ENCODE results near the gene NOL4L.

Gene NOL4L

GRCh38 chr20:32539026-32539816 lies 45.9 kb downstream of the NOL4L start:
- H3K36me3 ChIP-seq (ENCODE audit: insufficient read depth, low read length) = no peaks in the 10 kb centered on the region
- peaks cover 8% of the 10 kb centered on the region for H3K4me1 ChIP-seq (ENCODE audit: insufficient read depth, low read length)
- no peak overlapping the region for H3K9ac ChIP-seq (ENCODE audit: low read length)

GRCh38 chr20:32538526-32538939 lies 46.6 kb downstream of the NOL4L start:
- no peak overlapping the region for H3K4me3 ChIP-seq (ENCODE audit: low read depth in 1 of 2, low read length in 2 of 2)
- H3K27ac ChIP-seq (ENCODE audit: low read depth, low read length) = no peak overlapping the region
- H3K9ac ChIP-seq (ENCODE audit: low read length) = no peak overlapping the region

More at GRCh38 chr20:32539026-32539816, 45.9 kb downstream of the NOL4L start:
- Histone ChIP-seq H3K4me3 (ENCODE audit: low read depth in 1 of 2, low read length in 2 of 2) (no peak overlapping the region), H3K27me3 (ENCODE audit: control insufficient read depth in 1 of 2, insufficient read depth in 2 of 2, low read length in 2 of 2) (no peaks in the 10 kb centered on the region), H3K9me3 (ENCODE audit: low read length) (no peaks in the 10 kb centered on the region), H3K27ac (ENCODE audit: low read depth, low read length) (no peak overlapping the region)

GRCh38 chr20:32537657-32538525 lies 47.2 kb downstream of the NOL4L start:
- Histone ChIP-seq H3K4me3 (ENCODE audit: low read depth in 1 of 2, low read length in 2 of 2) (no peak overlapping the region), H3K9ac (ENCODE audit: low read length) (no peak overlapping the region), H3K36me3 (ENCODE audit: insufficient read depth, low read length) (no peaks in the 10 kb centered on the region), H3K4me1 (ENCODE audit: insufficient read depth, low read length) (peaks cover 8% of the 10 kb centered on the region), H3K27ac (ENCODE audit: low read depth, low read length) (no peak overlapping the region), H3K9me3 (ENCODE audit: low read length) (no peaks in the 10 kb centered on the region), H3K27me3 (ENCODE audit: control insufficient read depth in 1 of 2, insufficient read depth in 2 of 2, low read length in 2 of 2) (no peaks in the 10 kb centered on the region)

More at GRCh38 chr20:32538526-32538939, 46.6 kb downstream of the NOL4L start:
- Histone ChIP-seq H3K27me3 (ENCODE audit: control insufficient read depth in 1 of 2, insufficient read depth in 2 of 2, low read length in 2 of 2) (no peaks in the 10 kb centered on the region), H3K36me3 (ENCODE audit: insufficient read depth, low read length) (no peaks in the 10 kb centered on the region), H3K9me3 (ENCODE audit: low read length) (no peaks in the 10 kb centered on the region), H3K4me1 (ENCODE audit: insufficient read depth, low read length) (peaks cover 8% of the 10 kb centered on the region)

- Histone ChIP-seq H3K4me1 (ENCODE audit: insufficient read depth, low read length) (peaks cover 8% of the 10 kb centered on the region), H3K27ac (ENCODE audit: low read depth, low read length) (no peak overlapping the region), H3K27me3 (ENCODE audit: control insufficient read depth in 1 of 2, insufficient read depth in 2 of 2, low read length in 2 of 2) (no peaks in the 10 kb centered on the region), H3K4me3 (ENCODE audit: low read depth in 1 of 2, low read length in 2 of 2) (peak overlapping the region; percentile 11 to 33), H3K9me3 (ENCODE audit: low read length) (no peaks in the 10 kb centered on the region), H3K9ac (ENCODE audit: low read length) (no peak overlapping the region), H3K36me3 (ENCODE audit: insufficient read depth, low read length) (no peaks in the 10 kb centered on the region)
Observed at GRCh38 chr20:32536851-32537656, 48.1 kb downstream of the NOL4L start.

GRCh38 chr20:32535953-32536823 lies 48.9 kb downstream of the NOL4L start:
- Histone ChIP-seq H3K27ac (ENCODE audit: low read depth, low read length) (no peak overlapping the region), H3K9ac (ENCODE audit: low read length) (no peak overlapping the region), H3K27me3 (ENCODE audit: control insufficient read depth in 1 of 2, insufficient read depth in 2 of 2, low read length in 2 of 2) (no peaks in the 10 kb centered on the region), H3K4me3 (ENCODE audit: low read depth in 1 of 2, low read length in 2 of 2) (peak overlapping the region in 1 of 2 donors; percentile 7), H3K36me3 (ENCODE audit: insufficient read depth, low read length) (no peaks in the 10 kb centered on the region), H3K9me3 (ENCODE audit: low read length) (no peaks in the 10 kb centered on the region), H3K4me1 (ENCODE audit: insufficient read depth, low read length) (peaks cover 8% of the 10 kb centered on the region)

GRCh38 chr20:32535316-32535952 lies 49.7 kb downstream of the NOL4L start:
- Histone ChIP-seq H3K4me1 (ENCODE audit: insufficient read depth, low read length) (peaks cover 8% of the 10 kb centered on the region), H3K4me3 (ENCODE audit: low read depth in 1 of 2, low read length in 2 of 2) (no peak overlapping the region), H3K27ac (ENCODE audit: low read depth, low read length) (no peak overlapping the region), H3K9me3 (ENCODE audit: low read length) (no peaks in the 10 kb centered on the region), H3K27me3 (ENCODE audit: control insufficient read depth in 1 of 2, insufficient read depth in 2 of 2, low read length in 2 of 2) (no peaks in the 10 kb centered on the region), H3K36me3 (ENCODE audit: insufficient read depth, low read length) (no peaks in the 10 kb centered on the region), H3K9ac (ENCODE audit: low read length) (no peak overlapping the region)

- no peaks in the 10 kb centered on the region for H3K27me3 ChIP-seq (ENCODE audit: control insufficient read depth in 1 of 2, insufficient read depth in 2 of 2, low read length in 2 of 2)
- H3K36me3 ChIP-seq (ENCODE audit: insufficient read depth, low read length) = no peaks in the 10 kb centered on the region
- no peak overlapping the region for H3K9ac ChIP-seq (ENCODE audit: low read length)
- no peak overlapping the region for H3K4me3 ChIP-seq (ENCODE audit: low read depth in 1 of 2, low read length in 2 of 2)
- no peaks in the 10 kb centered on the region for H3K9me3 ChIP-seq (ENCODE audit: low read length)
- no peak overlapping the region for H3K27ac ChIP-seq (ENCODE audit: low read depth, low read length)
- H3K4me1 ChIP-seq (ENCODE audit: insufficient read depth, low read length) = peaks cover 8% of the 10 kb centered on the region
Observed at GRCh38 chr20:32534661-32535240, 50.4 kb downstream of the NOL4L start.

GRCh38 chr20:32533732-32534131 lies 51.4 kb downstream of the NOL4L start:
- no peak overlapping the region for H3K4me3 ChIP-seq (ENCODE audit: low read depth in 1 of 2, low read length in 2 of 2)
- no peaks in the 10 kb centered on the region for H3K27me3 ChIP-seq (ENCODE audit: control insufficient read depth in 1 of 2, insufficient read depth in 2 of 2, low read length in 2 of 2)
- H3K9ac ChIP-seq (ENCODE audit: low read length) = no peak overlapping the region
- no peaks in the 10 kb centered on the region for H3K9me3 ChIP-seq (ENCODE audit: low read length)
- H3K36me3 ChIP-seq (ENCODE audit: insufficient read depth, low read length) = no peaks in the 10 kb centered on the region
- H3K27ac ChIP-seq (ENCODE audit: low read depth, low read length) = no peak overlapping the region
- peaks cover 8% of the 10 kb centered on the region for H3K4me1 ChIP-seq (ENCODE audit: insufficient read depth, low read length)

- Histone ChIP-seq H3K9me3 (ENCODE audit: low read length) (no peaks in the 10 kb centered on the region), H3K27ac (ENCODE audit: low read depth, low read length) (no peak overlapping the region), H3K27me3 (ENCODE audit: control insufficient read depth in 1 of 2, insufficient read depth in 2 of 2, low read length in 2 of 2) (no peaks in the 10 kb centered on the region)
Observed at GRCh38 chr20:32532246-32532645, 52.9 kb downstream of the NOL4L start.

More at GRCh38 chr20:32532246-32532645, 52.9 kb downstream of the NOL4L start:
- Histone ChIP-seq H3K4me3 (ENCODE audit: low read depth in 1 of 2, low read length in 2 of 2) (no peak overlapping the region), H3K9ac (ENCODE audit: low read length) (no peak overlapping the region), H3K36me3 (ENCODE audit: insufficient read depth, low read length) (no peaks in the 10 kb centered on the region), H3K4me1 (ENCODE audit: insufficient read depth, low read length) (peaks cover 10% of the 10 kb centered on the region)
